ENCODE results near the gene NR5A1.

DNA sequence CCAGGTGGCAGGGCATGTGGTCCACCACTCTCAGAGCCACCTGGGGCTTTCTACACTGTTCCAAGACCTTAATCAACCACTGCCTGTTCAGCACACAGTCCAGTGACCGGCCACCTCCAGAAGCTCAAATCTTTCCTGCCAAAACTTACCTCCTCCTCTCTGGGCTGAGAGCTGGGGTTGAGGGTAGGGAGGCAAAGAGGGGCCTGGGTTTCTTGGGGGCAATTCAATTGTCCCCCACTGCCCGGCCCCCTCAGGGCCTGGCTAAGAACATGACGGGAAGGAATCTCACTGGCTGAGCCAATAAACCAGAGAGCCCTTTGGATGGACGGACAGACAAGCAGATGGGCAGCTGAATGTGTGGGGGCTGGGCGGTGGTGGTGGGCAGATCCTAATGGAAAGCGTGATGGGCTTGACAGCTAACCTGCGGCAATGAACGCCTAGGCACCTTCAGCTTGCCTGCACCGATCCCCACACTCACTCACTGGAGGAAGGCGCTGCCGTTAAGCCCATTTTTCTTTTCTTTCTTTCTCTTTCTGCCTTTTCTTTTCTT, 5.4 kb downstream of the NR5A1 start:
- TF ChIP-seq POLR2AphosphoS5 (IDR thresholded peaks at IDR 0.05) (no peak), POLR2A (IDR thresholded peaks at IDR 0.05; ENCODE audit: low read depth) (no peak), EP300 (IDR thresholded peaks at IDR 0.05) (no peak)
- TF ChIP-seq, protein P1, sequence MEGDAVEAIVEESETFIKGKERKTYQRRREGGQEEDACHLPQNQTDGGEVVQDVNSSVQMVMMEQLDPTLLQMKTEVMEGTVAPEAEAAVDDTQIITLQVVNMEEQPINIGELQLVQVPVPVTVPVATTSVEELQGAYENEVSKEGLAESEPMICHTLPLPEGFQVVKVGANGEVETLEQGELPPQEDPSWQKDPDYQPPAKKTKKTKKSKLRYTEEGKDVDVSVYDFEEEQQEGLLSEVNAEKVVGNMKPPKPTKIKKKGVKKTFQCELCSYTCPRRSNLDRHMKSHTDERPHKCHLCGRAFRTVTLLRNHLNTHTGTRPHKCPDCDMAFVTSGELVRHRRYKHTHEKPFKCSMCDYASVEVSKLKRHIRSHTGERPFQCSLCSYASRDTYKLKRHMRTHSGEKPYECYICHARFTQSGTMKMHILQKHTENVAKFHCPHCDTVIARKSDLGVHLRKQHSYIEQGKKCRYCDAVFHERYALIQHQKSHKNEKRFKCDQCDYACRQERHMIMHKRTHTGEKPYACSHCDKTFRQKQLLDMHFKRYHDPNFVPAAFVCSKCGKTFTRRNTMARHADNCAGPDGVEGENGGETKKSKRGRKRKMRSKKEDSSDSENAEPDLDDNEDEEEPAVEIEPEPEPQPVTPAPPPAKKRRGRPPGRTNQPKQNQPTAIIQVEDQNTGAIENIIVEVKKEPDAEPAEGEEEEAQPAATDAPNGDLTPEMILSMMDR (IDR thresholded peaks at IDR 0.05): no peak

All from esophagus muscularis mucosa (tissue), 4 donors.